Activated naive CD8-positive, alpha-beta T cell (primary cell): ENCODE data around the gene SIDT2.

Experiments used
- H3K27ac Mint-ChIP-seq: one replicate; pipeline ENCODE4 v1.8.0; 2021; ENCODE audit warnings: mixed read lengths
- H3K27me3 Mint-ChIP-seq: one replicate; pipeline ENCODE4 v1.8.0; 2021; ENCODE audit warnings: mixed read lengths
- H3K36me3 Mint-ChIP-seq: one replicate; pipeline ENCODE4 v1.8.0; 2021; ENCODE audit warnings: mixed read lengths
- H3K4me1 Mint-ChIP-seq: one replicate; pipeline ENCODE4 v1.8.0; 2021; ENCODE audit warnings: low read depth, mixed read lengths
- H3K4me3 Mint-ChIP-seq: one replicate; pipeline ENCODE4 v1.8.0; 2021; ENCODE audit warnings: mild to moderate bottlenecking, mixed read lengths
- H3K9me3 Mint-ChIP-seq: one replicate; pipeline ENCODE4 v1.8.0; 2021; ENCODE audit warnings: low read depth, mixed read lengths

The SIDT2 gene

GRCh38 chr11:117228091-117228490, 49.5 kb downstream of the SIDT2 start:
- peak overlapping the region; percentile 57 for H3K4me3 Mint-ChIP-seq
- no peaks in the 10 kb centered on the region for H3K9me3 Mint-ChIP-seq
- H3K4me1 Mint-ChIP-seq = peaks cover 29% of the 10 kb centered on the region
- no peaks in the 10 kb centered on the region for H3K27me3 Mint-ChIP-seq
- H3K36me3 Mint-ChIP-seq = peaks cover 5% of the 10 kb centered on the region
- peak overlapping the region; percentile 99 for H3K27ac Mint-ChIP-seq

GRCh38 chr11:117229411-117229810, 50.9 kb downstream of the SIDT2 start:
- Mint-ChIP-seq H3K27ac (peak overlapping the region; percentile 99), H3K4me1 (peaks cover 42% of the 10 kb centered on the region), H3K9me3 (no peaks in the 10 kb centered on the region), H3K36me3 (peaks cover 5% of the 10 kb centered on the region), H3K4me3 (peak overlapping the region; percentile 97), H3K27me3 (no peaks in the 10 kb centered on the region)

- no peaks in the 10 kb centered on the region for H3K9me3 Mint-ChIP-seq
- H3K36me3 Mint-ChIP-seq = peaks cover 5% of the 10 kb centered on the region
- H3K4me1 Mint-ChIP-seq = peaks cover 42% of the 10 kb centered on the region
- peak overlapping the region; percentile 99 for H3K27ac Mint-ChIP-seq
- no peaks in the 10 kb centered on the region for H3K27me3 Mint-ChIP-seq
- H3K4me3 Mint-ChIP-seq = peak overlapping the region; percentile 97
These were observed 51.4 kb downstream of the SIDT2 start for GRCh38 chr11:117229931-117230285.

GRCh38 chr11:117230286-117230961, 51.9 kb downstream of the SIDT2 start:
- Mint-ChIP-seq H3K4me1 (peaks cover 42% of the 10 kb centered on the region), H3K36me3 (peaks cover 5% of the 10 kb centered on the region), H3K9me3 (no peaks in the 10 kb centered on the region), H3K27ac (peak overlapping the region; percentile 99), H3K27me3 (no peaks in the 10 kb centered on the region), H3K4me3 (peak overlapping the region; percentile 97)

- H3K4me3 Mint-ChIP-seq = peak overlapping the region; percentile 97
- H3K27ac Mint-ChIP-seq = peak overlapping the region; percentile 99
- H3K36me3 Mint-ChIP-seq = peaks cover 5% of the 10 kb centered on the region
- no peaks in the 10 kb centered on the region for H3K9me3 Mint-ChIP-seq
- H3K27me3 Mint-ChIP-seq = no peaks in the 10 kb centered on the region
- peaks cover 42% of the 10 kb centered on the region for H3K4me1 Mint-ChIP-seq
These were observed 52.7 kb downstream of the SIDT2 start for GRCh38 chr11:117230999-117231841.

- Mint-ChIP-seq H3K27me3 (no peaks in the 10 kb centered on the region), H3K4me1 (peaks cover 37% of the 10 kb centered on the region), H3K36me3 (peaks cover 5% of the 10 kb centered on the region), H3K27ac (peak within 1 kb of the TSS; percentile 99), H3K4me3 (peak within 1 kb of the TSS; percentile 98), H3K9me3 (no peaks in the 10 kb centered on the region)
These were observed 53.2 kb downstream of the SIDT2 start, which contains the start of gene PCSK7 for GRCh38 chr11:117231842-117232091. Gene PCSK7 (minus strand): TSS chr11:117232073. CDS start chr11:117229844, 2,229 bp downstream.

- Mint-ChIP-seq H3K9me3 (no peaks in the 10 kb centered on the region), H3K27ac (peak within 1 kb of the TSS; percentile 99), H3K4me3 (peak within 1 kb of the TSS; percentile 98), H3K4me1 (peaks cover 32% of the 10 kb centered on the region), H3K27me3 (no peaks in the 10 kb centered on the region), H3K36me3 (peaks cover 5% of the 10 kb centered on the region)
These were observed 53.7 kb downstream of the SIDT2 start, which contains the start of gene RNF214 for GRCh38 chr11:117232092-117232878. Gene RNF214 (plus strand): TSS chr11:117232671. CDS start chr11:117234273, 1,602 bp downstream.

- Mint-ChIP-seq H3K27me3 (no peaks in the 10 kb centered on the region), H3K27ac (peak overlapping the region; percentile 89), H3K4me1 (peaks cover 32% of the 10 kb centered on the region), H3K4me3 (peak overlapping the region; percentile 89), H3K36me3 (peaks cover 5% of the 10 kb centered on the region), H3K9me3 (no peaks in the 10 kb centered on the region)
These were observed 54.4 kb downstream of the SIDT2 start for GRCh38 chr11:117232911-117233409.

GRCh38 chr11:117238221-117238620, 59.7 kb downstream of the SIDT2 start:
- Mint-ChIP-seq H3K9me3 (no peaks in the 10 kb centered on the region), H3K36me3 (peaks cover 8% of the 10 kb centered on the region), H3K4me3 (no peak overlapping the region), H3K27me3 (no peaks in the 10 kb centered on the region), H3K27ac (no peak overlapping the region), H3K4me1 (peaks cover 12% of the 10 kb centered on the region)

GRCh38 chr11:117239295-117239694, 60.8 kb downstream of the SIDT2 start:
- H3K27me3 Mint-ChIP-seq = no peaks in the 10 kb centered on the region
- H3K9me3 Mint-ChIP-seq = no peaks in the 10 kb centered on the region
- peaks cover 1% of the 10 kb centered on the region for H3K4me1 Mint-ChIP-seq
- H3K27ac Mint-ChIP-seq = no peak overlapping the region
- peaks cover 10% of the 10 kb centered on the region for H3K36me3 Mint-ChIP-seq
- no peak overlapping the region for H3K4me3 Mint-ChIP-seq
